K562 (cell line): ENCODE results near the gene DDIT3. TPM values are rescaled to one million over a fixed set of nuclear protein-coding genes. Genes with fewer than 3 reads are reported as not detected.
A peak's percentile ranks its signal among the peaks of the same experiment; 100 is the strongest.

Experiments
- ATAC-seq: fragments of 200-7000 bp; cut with Tn5 transposase; 3 replicates; pipeline ENCODE4 v1.9.1; 2020; ENCODE audit warnings: moderate library complexity
- BruUV-seq: library from RNA; stranded (reverse); fragments of 400-500 nt; replicated peaks from 2 replicates; lab custom pipeline; 2021; lab: Mats Ljungman, UMichigan
- CTCF ChIA-PET: fragments of 300-600 bp; formaldehyde crosslinking; extraction: SDS; loops from one replicate; lab custom pipeline; 2021; ENCODE audit warnings: low intra/inter-chr PET ratio; lab: Yijun Ruan, JAX
- POLR2A ChIA-PET: fragments of 300-600, 350-650 bp; sonication (Branson Sonifier 250); formaldehyde crosslinking; extraction: SDS; loops from one replicate; lab custom pipeline; 2021; ENCODE audit warnings: antibody characterized with exemption, inconsistent platforms; lab: Yijun Ruan, JAX
- DNase-seq, 4 experiments: peaks; one replicate each; pipeline versions ENCODE4 v3.0.0 to v3.0.0-alpha.2; 2011 to 2018; ENCODE audit warnings: low spot score in 3 of 4, mixed read lengths in 3 of 4; ENCODE audit errors: extremely low read depth in 1 of 4
- FAIRE-seq: peaks from 2 replicates; lab custom pipeline; 2011; peaks lifted over from hg19 to GRCh38; lab: Jason Lieb, UNC
- H2AFZ ChIP-seq: 2 replicates; pipeline ENCODE4 v1.6.0; 2011; ENCODE audit warnings: low read depth, low read length, control low read depth, inconsistent platforms
- H3K27ac ChIP-seq: fragments of 200-600 bp; 3 replicates; pipeline ENCODE4 v1.8.0; 2011; ENCODE audit warnings: low read depth, mild to moderate bottlenecking, control low read depth, inconsistent platforms, low read length, moderate library complexity, mixed read lengths; ENCODE audit errors: extremely low read depth
- H3K27me3 ChIP-seq, 2 experiments: fragments of 300-600 bp in 1 of 2; 2 replicates in 1 of 2; 3 replicates in 1 of 2; pipeline versions ENCODE4 v1.6.0 to v1.8.0; 2011; ENCODE audit warnings: inconsistent platforms in 2 of 2, low read length in 2 of 2, mild to moderate bottlenecking in 1 of 2, mixed read lengths in 1 of 2, moderate library complexity in 1 of 2; ENCODE audit not compliant: control insufficient read depth in 2 of 2, insufficient read depth in 2 of 2
- H3K36me3 ChIP-seq: fragments of 300-600 bp; 3 replicates; pipeline ENCODE4 v1.8.0; 2011; ENCODE audit warnings: mild to moderate bottlenecking, low read length, inconsistent platforms; ENCODE audit not compliant: control insufficient read depth, insufficient read depth
- H3K4me1 ChIP-seq, 2 experiments: fragments of 200-600 bp in 1 of 2; replicated peaks in 1 of 2; 2 replicates in 1 of 2; 3 replicates in 1 of 2; pipeline versions ENCODE4 v1.5.1 to v1.8.0; 2011; ENCODE audit warnings: inconsistent platforms in 2 of 2, low read length in 2 of 2, mild to moderate bottlenecking in 1 of 2, mixed read lengths in 1 of 2, moderate library complexity in 1 of 2; ENCODE audit not compliant: control insufficient read depth in 2 of 2, insufficient read depth in 2 of 2
- H3K4me2 ChIP-seq: 2 replicates; pipeline ENCODE4 v1.6.1; 2011; ENCODE audit warnings: low read length, control low read depth, inconsistent platforms, mixed read lengths; ENCODE audit not compliant: insufficient read depth
- H3K4me3 ChIP-seq: fragments of 200-600 bp; sonication (generic), shearing (Covaris generic); 2 replicates; pipeline ENCODE4 v1.5.1; 2016; ENCODE audit warnings: control low read depth, inconsistent platforms
- H3K79me2 ChIP-seq: fragments of 200-600 bp; 3 replicates; pipeline ENCODE4 v1.8.0; 2011; ENCODE audit warnings: low read length, inconsistent platforms; ENCODE audit not compliant: control insufficient read depth, insufficient read depth
- H3K9ac ChIP-seq, 2 experiments: 2 replicates each; pipeline versions ENCODE4 v1.6.0 to v1.6.1; 2011; ENCODE audit warnings: low read depth in 2 of 2, low read length in 2 of 2, control low read depth in 1 of 2, inconsistent platforms in 1 of 2, mild to moderate bottlenecking in 1 of 2, mixed read lengths in 1 of 2; ENCODE audit not compliant: insufficient read depth in 1 of 2
- H3K9me1 ChIP-seq: one replicate; pipeline ENCODE4 v1.6.0; 2011; ENCODE audit warnings: inconsistent platforms, mild to moderate bottlenecking, low read length, moderate library complexity; ENCODE audit not compliant: control insufficient read depth, insufficient read depth
- H3K9me3 ChIP-seq: replicated peaks from 2 replicates; pipeline ENCODE4 v1.5.1; 2011; ENCODE audit warnings: low read depth, low read length, inconsistent platforms; ENCODE audit not compliant: control insufficient read depth, insufficient read depth
- H4K20me1 ChIP-seq: replicated peaks from 2 replicates; pipeline ENCODE4 v1.6.1; 2011; ENCODE audit warnings: low read length, inconsistent platforms, mixed read lengths; ENCODE audit not compliant: control insufficient read depth, insufficient read depth
- CEBPB ChIP-seq: fragments of 450-650 bp; IDR thresholded peaks from 2 replicates; pipeline ENCODE4 v1.6.1; 2016; ENCODE audit warnings: missing genetic modification characterization, missing compliant biosample characterization
- CEBPG ChIP-seq, 3 experiments: fragments of 200-800 bp in 1 of 3; sonication (Bioruptor generic) in 1 of 3; sonication (generic) in 1 of 3; formaldehyde crosslinking in 1 of 3; IDR thresholded peaks in 2 of 3; conservative IDR thresholded peaks in 1 of 3; 2 replicates each; pipeline versions ENCODE4 v1.6.1 to v1.8.0; 2016 to 2022; ENCODE audit warnings: missing compliant biosample characterization in 2 of 3, missing genetic modification characterization in 2 of 3, mild to moderate bottlenecking in 1 of 3, missing genetic modification reagents in 1 of 3
- DDX20 ChIP-seq: fragments of 450-650 bp; IDR thresholded peaks from 2 replicates; pipeline ENCODE4 v1.6.1; 2016; ENCODE audit warnings: missing genetic modification characterization, low read depth, mild to moderate bottlenecking, missing compliant biosample characterization, moderate library complexity
- ESRRB ChIP-seq: fragments of 250-450 bp; sonication (Bioruptor Pico); IDR thresholded peaks from 2 replicates; pipeline ENCODE4 v1.5.0; 2020; ENCODE audit warnings: mild to moderate bottlenecking, moderate library complexity, borderline replicate concordance
- GABPB2 ChIP-seq: fragments of 250-450 bp; sonication (Bioruptor Pico); conservative IDR thresholded peaks from 2 replicates; pipeline ENCODE4 v1.5.1; 2021; ENCODE audit warnings: mild to moderate bottlenecking
- HDGF ChIP-seq: fragments of 450-650 bp; IDR thresholded peaks from 2 replicates; pipeline ENCODE4 v1.6.1; 2016
- ILF3 ChIP-seq: fragments of 450-650 bp; IDR thresholded peaks from 2 replicates; pipeline ENCODE4 v1.6.1; 2018; ENCODE audit warnings: antibody characterized with exemption, mild to moderate bottlenecking, moderate library complexity, borderline replicate concordance
- POLR2A ChIP-seq: fragments of 450-650 bp; conservative IDR thresholded peaks from 2 replicates; pipeline ENCODE4 v1.6.1; 2016
- POLR2B ChIP-seq: fragments of 450-650 bp; IDR thresholded peaks from 2 replicates; pipeline ENCODE4 v1.6.1; 2018; ENCODE audit warnings: low read depth; ENCODE audit not compliant: partially characterized antibody
- POLR2G ChIP-seq: fragments of 200-400 bp; formaldehyde crosslinking; IDR thresholded peaks from 2 replicates; pipeline ENCODE4 v1.6.1; 2017; ENCODE audit warnings: low read depth, mild to moderate bottlenecking, antibody characterized with exemption, low read length, moderate library complexity
- RBFOX2 ChIP-seq: fragments of 200-400 bp; formaldehyde crosslinking; IDR thresholded peaks from 2 replicates; pipeline ENCODE4 v1.6.1; 2017; ENCODE audit warnings: low read depth, mild to moderate bottlenecking, low read length, moderate library complexity
- ZNF232 ChIP-seq: sonication (generic); formaldehyde crosslinking; IDR thresholded peaks from 2 replicates; pipeline ENCODE4 v1.8.0; 2022; ENCODE audit warnings: mild to moderate bottlenecking, missing genetic modification reagents
- WGBS: fragments of 100-300 bp; shearing (Covaris generic); methylation state at CpG from one replicate; pipeline ENCODE4 v1.1.6; 2016; ENCODE audit warnings: low coverage, mixed read lengths; ENCODE audit not compliant: insufficient coverage; ENCODE audit errors: missing lambda C conversion rate; 5-methylcytosine and 5-hydroxymethylcytosine counted together
- in situ Hi-C: fragments of 300-500 bp; cut with MboI; formaldehyde crosslinking; loops from 4 replicates; pipeline ENCODE4 v1.15.0; 2018; ENCODE audit warnings: inconsistent platforms, mixed read lengths
- intact Hi-C: fragments of 100-400 bp; cut with micrococcal nuclease; formaldehyde crosslinking; loops from 2 replicates; pipeline ENCODE4 v1.14.2; 2022
- polyA plus RNA-seq, 8 experiments: library from polyadenylated mRNA; depleted of rRNA in 4 of 8; stranded (reverse) in 5 of 8; unstranded in 3 of 8; fragments of >200 nt; fragmentation: Nextera tagmentation in 2 of 8; fragmentation: Illumina TruSeq in 1 of 8; extraction: Ambion mirVana in 2 of 8; extraction: Trizol in 1 of 8; gene quantifications; 2 replicates each; pipeline versions ENCODE4 v1.2.1 to v1.2.3, GENCODE V29; 2011 to 2014; ENCODE audit warnings: inconsistent platforms in 1 of 8, missing spikeins in 1 of 8
- total RNA-seq, 7 experiments: library from RNA; depleted of rRNA in 6 of 7; stranded (reverse); fragments of >200 nt in 6 of 7; fragmentation: Illumina TruSeq in 2 of 7; extraction: Trizol in 2 of 7; gene quantifications; 2 replicates each; pipeline versions ENCODE4 v1.2.1 to v1.2.3, GENCODE V29; 2011 to 2021; ENCODE audit warnings: low replicate concordance in 1 of 7
- TF ChIP-seq, protein P1 (sequence below): sonication (generic); formaldehyde crosslinking; IDR thresholded peaks from 2 replicates; pipeline ENCODE4 v1.8.0; 2023; ENCODE audit warnings: mild to moderate bottlenecking, missing genetic modification reagents
- TF ChIP-seq, protein P2 (sequence below): IDR thresholded peaks from 2 replicates; pipeline ENCODE4 v1.6.1; 2012; ENCODE audit warnings: low read depth, low read length, improper control_type of control experiment, borderline replicate concordance

Gene DDIT3
- total and polyA plus RNA-seq, 9 of the 15 experiments (the other 6 are each of a cell fraction or from before 2014, with no cell fraction given), result 59.1 to 272 (median 89.9) TPM

DNA sequence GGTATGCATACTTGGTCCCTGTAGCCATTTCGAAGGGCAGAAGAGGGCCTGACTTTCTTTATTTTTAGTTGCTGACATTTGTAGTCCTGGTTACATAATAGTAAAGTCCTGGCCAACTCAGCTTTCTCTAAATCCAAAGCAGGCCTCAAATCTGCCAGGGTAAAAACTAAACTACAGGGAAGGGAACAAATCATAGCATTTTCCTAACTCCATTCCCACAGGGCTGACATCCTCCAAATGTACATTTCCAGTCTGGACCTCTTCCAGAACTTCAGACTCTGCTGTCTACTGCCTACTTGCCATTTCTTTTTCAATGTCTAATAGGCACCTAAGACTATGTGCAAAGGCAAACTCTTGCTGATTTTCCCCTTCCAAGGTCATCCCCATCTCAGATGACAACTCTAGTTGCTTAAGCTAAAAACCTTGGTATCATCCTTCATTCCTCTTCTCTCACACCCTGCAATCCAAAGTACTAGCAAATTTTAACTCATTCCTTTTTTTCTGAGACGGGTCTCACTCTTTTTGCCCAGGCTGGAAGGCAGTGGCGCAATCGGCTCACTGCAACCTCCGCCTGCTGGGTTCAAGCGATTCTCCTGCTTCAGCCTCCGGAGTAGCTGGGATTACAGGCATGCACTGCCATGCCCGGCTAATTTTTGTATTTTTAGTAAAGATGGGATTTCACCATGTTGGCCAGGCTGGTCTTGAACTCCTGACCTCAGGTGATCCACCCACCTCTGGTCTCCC lies 2.0 kb downstream of the DDIT3 start:
- no peak for FAIRE-seq
- Histone ChIP-seq H3K4me3 (peak overlapping the region; percentile 86), H3K27ac (peak overlapping the region; percentile 99), H2AFZ (no peak overlapping the region), H3K9ac (peak overlapping the region; percentile 71 to 100; a peak in 3 of 4 replicates), H3K27me3 (no peaks in the 10 kb centered on the region), H3K36me3 (peaks cover 65% of the 10 kb centered on the region), H3K9me1 (peaks cover 7% of the 10 kb centered on the region), H4K20me1 (peaks cover 52% of the 10 kb centered on the region), H3K4me2 (peak overlapping the region; percentile 99), H3K9me3 (no peaks in the 10 kb centered on the region), H3K79me2 (peaks cover 45% of the 10 kb centered on the region), H3K4me1 (peaks cover 19 to 32% of the 10 kb centered on the region in 2 experiments)
- DNase-seq, result no peak
- in situ Hi-C loops, result no loop called here
- ATAC-seq, result no peak
- BruUV-seq, result no TSS peak
- 44% methylated on average over 8 of the region's 8 CpGs for WGBS
- intact Hi-C loops, result no loop called here
- CTCF ChIA-PET, result no interaction called here
- POLR2A ChIA-PET, result interaction anchor here (0.6 to 10.1 kb wide), 25 partner anchors 9 to 793 kb away, joined by 3 to 184 read pairs (median 4); partner anchors contain the start of genes B4GALNT1, DCTN2, INHBE and MARS1
- no peak for TF ChIP-seq DDX20
- TF ChIP-seq, protein P1, sequence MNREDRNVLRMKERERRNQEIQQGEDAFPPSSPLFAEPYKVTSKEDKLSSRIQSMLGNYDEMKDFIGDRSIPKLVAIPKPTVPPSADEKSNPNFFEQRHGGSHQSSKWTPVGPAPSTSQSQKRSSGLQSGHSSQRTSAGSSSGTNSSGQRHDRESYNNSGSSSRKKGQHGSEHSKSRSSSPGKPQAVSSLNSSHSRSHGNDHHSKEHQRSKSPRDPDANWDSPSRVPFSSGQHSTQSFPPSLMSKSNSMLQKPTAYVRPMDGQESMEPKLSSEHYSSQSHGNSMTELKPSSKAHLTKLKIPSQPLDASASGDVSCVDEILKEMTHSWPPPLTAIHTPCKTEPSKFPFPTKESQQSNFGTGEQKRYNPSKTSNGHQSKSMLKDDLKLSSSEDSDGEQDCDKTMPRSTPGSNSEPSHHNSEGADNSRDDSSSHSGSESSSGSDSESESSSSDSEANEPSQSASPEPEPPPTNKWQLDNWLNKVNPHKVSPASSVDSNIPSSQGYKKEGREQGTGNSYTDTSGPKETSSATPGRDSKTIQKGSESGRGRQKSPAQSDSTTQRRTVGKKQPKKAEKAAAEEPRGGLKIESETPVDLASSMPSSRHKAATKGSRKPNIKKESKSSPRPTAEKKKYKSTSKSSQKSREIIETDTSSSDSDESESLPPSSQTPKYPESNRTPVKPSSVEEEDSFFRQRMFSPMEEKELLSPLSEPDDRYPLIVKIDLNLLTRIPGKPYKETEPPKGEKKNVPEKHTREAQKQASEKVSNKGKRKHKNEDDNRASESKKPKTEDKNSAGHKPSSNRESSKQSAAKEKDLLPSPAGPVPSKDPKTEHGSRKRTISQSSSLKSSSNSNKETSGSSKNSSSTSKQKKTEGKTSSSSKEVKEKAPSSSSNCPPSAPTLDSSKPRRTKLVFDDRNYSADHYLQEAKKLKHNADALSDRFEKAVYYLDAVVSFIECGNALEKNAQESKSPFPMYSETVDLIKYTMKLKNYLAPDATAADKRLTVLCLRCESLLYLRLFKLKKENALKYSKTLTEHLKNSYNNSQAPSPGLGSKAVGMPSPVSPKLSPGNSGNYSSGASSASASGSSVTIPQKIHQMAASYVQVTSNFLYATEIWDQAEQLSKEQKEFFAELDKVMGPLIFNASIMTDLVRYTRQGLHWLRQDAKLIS (CRISPR knock-in tag), result peak; percentile 17; the same call in 1 of the 2 replicates
- 0 out of 2 replicates have a peak, but pooled peaks have one; percentile 43 for TF ChIP-seq GABPB2 (CRISPR knock-in tag)
- TF ChIP-seq ILF3, result 0 out of 2 replicates have a peak, but pooled peaks have one; percentile 24
- TF ChIP-seq POLR2A, result peak; percentile 47
- TF ChIP-seq ZNF232 (CRISPR knock-in tag), result no peak
- peak; percentile 49; the same call in 1 of the 2 replicates for TF ChIP-seq CEBPG (CRISPR knock-in tag; IDR thresholded peaks at IDR 0.05)
- TF ChIP-seq CEBPG (tag; conservative IDR thresholded peaks at IDR 0.05 in 1 of 2, IDR thresholded peaks at IDR 0.05 in 1 of 2), result peak; percentile 32 to 62; a peak in 1 of 4 replicates
- TF ChIP-seq POLR2G, result peak; percentile 47
- no peak for TF ChIP-seq HDGF
- no peak for TF ChIP-seq ESRRB
- peak; percentile 75 for TF ChIP-seq CEBPB (tag)
- peak; percentile 40 for TF ChIP-seq POLR2B
- TF ChIP-seq RBFOX2, result peak; percentile 41; the same call in 1 of the 2 replicates
- TF ChIP-seq, protein P2, sequence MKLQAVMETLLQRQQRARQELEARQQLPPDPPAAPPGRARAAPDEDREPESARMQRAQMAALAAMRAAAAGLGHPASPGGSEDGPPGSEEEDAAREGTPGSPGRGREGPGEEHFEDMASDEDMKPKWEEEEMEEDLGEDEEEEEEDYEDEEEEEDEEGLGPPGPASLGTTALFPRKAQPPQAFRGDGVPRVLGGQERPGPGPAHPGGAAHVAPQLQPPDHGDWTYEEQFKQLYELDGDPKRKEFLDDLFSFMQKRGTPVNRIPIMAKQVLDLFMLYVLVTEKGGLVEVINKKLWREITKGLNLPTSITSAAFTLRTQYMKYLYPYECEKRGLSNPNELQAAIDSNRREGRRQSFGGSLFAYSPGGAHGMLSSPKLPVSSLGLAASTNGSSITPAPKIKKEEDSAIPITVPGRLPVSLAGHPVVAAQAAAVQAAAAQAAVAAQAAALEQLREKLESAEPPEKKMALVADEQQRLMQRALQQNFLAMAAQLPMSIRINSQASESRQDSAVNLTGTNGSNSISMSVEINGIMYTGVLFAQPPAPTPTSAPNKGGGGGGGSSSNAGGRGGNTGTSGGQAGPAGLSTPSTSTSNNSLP, result no peak
